ENCODE data around the gene ROPN1.

ROPN1 gene

GRCh38 chr3:123941542-123941941 is 50.4 kb downstream of the ROPN1 start:
- no peak for DNase-seq

GRCh38 chr3:123941121-123941520 is 50.8 kb downstream of the ROPN1 start:
- DNase-seq = no peak

- no peak for DNase-seq
Measured at GRCh38 chr3:123939706-123940105, 52.2 kb downstream of the ROPN1 start.

DNA sequence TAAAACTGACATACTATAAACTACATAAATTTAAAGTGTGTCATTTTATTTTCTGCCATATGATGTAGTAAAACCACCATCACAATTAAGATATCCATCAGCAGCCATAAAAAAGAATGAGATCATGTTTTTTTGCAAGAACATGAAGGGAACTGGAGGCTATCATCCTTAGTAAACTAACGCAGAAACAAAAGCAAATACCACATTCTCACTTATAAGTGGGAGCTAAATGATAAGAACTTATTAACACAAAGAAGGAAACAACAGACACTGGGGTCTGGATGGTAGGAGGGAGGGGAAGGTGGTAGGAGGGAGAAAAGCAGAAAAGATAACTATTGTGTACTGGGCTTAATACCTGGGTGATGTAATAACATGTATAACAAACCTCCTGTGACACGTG is 55.5 kb downstream of the ROPN1 start:
- no peak for DNase-seq

- no peak for DNase-seq
Measured at GRCh38 chr3:123935830-123936229, 56.1 kb downstream of the ROPN1 start.

DNA sequence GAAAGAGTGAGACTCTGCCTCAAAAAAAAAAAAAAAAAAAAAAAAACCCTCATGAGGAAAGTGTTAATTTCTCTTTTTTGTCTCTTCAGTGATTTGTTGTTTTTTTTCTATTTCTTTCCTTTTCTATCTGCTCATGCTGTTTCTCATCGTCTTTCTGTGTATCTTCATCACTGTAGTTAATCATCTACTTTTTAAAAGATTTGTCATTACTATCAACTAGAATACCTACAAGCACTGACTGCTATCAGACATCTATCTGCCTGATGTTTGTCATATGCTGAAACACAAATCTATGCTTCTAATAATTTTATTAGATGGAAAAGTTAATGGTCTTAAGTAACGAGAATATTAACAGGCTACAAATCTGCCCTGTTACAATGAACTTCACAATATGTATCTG is 57.7 kb downstream of the ROPN1 start:
- no peak for DNase-seq

DNA sequence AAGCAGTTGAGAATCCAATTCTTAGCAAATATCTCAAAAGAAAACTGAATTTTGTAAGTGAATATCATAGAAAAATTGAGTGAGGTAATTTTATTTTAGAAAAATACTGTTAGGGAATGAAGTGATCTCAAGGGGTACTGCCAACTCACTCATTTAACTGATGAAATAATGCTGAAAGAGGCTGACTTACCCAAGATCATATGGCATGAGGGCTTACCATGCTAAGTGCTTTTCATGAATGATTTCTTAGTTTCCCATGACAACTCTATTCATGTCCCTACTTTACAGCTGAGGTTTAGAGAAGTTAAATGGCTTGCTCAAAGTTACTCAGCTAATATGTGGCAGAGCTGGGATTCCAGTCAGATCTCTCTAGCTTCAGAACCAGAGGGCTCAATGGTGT is 61.5 kb downstream of the ROPN1 start:
- no peak for DNase-seq

- no peak for DNase-seq
Measured at GRCh38 chr3:123929325-123929724, 62.6 kb downstream of the ROPN1 start.

DNA sequence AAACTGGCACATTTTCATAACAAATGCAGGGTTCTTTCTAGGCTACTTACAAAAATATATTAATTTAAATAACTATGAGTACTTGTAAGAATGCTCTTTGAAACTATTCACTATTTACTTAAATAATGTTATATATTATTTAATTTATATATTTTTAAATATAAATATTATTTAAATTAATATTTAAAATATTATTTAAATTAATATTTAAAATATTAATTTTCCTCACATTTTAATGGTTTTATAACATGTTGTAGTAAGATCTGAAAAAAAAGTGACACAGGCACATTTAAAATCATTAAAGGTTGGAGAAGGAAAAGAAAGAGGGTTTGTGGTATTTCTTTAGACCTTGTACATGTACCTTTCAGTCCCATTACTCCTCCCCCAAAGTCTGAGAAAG is 65.5 kb downstream of the ROPN1 start:
- DNase-seq = no peak

- no peak for DNase-seq
Measured at GRCh38 chr3:123920868-123921267, 71.1 kb downstream of the ROPN1 start.

GRCh38 chr3:123920383-123920782 is 71.5 kb downstream of the ROPN1 start:
- no peak for DNase-seq

DNA sequence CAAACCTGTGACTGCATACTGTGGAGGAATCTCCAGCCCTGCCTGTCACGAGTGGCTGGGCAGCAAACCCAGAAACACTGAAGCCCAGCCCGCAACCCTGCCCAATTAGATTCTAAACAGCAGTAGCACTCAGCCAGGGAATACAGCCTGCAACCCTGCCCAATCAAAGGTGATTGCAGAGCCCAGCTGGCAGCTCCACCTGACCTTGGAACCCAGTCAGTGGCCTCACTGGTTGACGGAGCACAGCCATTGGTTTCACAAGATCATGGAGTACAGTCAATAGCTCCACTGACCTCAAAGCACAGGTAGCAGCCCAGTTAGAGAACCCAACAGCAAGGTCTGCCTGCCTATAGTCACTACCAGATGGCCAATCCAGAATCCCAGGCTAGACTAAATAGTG is 72.6 kb downstream of the ROPN1 start:
- DNase-seq = no peak
